Uterus (tissue), 2 donors: ENCODE results near the gene B4GALNT3.

Source experiments
- POLR2A ChIP-seq, 2 donors: fragments of 450-650 bp; IDR thresholded peaks; one replicate each; pipeline ENCODE4 v1.6.1; 2016; ENCODE audit warnings: antibody characterized with exemption in 2 of 2, mild to moderate bottlenecking in 1 of 2, moderate library complexity in 1 of 2
- TF ChIP-seq, protein P1 (sequence below), 4 experiments: fragments of 200-600 bp in 2 of 4; fragments of 450-650 bp in 2 of 4; sonication (generic) in 2 of 4; IDR thresholded peaks; one replicate each; pipeline ENCODE4 v1.5.1; 2016 to 2019; ENCODE audit warnings: antibody characterized with exemption in 4 of 4, mild to moderate bottlenecking in 2 of 4, moderate library complexity in 1 of 4

DNA sequence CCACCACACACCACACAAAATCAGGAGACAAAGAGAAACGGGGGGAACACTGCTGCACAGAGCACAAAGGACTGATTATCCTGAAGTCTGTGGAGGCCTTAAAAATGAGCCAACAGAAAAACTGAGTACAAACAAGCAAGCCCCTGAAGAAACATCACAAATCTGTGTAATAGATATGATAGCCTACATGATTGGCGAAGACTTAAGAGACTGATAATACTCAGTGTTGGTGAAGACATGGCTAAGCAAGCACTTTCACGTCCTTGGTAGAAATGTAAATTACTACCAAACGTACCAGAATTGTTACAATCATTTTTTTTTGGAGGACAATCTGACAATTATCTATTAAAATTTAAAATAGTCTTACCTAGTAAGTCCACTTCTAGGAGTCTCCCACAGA lies 128.9 kb downstream of the B4GALNT3 start:
- TF ChIP-seq, protein P1, sequence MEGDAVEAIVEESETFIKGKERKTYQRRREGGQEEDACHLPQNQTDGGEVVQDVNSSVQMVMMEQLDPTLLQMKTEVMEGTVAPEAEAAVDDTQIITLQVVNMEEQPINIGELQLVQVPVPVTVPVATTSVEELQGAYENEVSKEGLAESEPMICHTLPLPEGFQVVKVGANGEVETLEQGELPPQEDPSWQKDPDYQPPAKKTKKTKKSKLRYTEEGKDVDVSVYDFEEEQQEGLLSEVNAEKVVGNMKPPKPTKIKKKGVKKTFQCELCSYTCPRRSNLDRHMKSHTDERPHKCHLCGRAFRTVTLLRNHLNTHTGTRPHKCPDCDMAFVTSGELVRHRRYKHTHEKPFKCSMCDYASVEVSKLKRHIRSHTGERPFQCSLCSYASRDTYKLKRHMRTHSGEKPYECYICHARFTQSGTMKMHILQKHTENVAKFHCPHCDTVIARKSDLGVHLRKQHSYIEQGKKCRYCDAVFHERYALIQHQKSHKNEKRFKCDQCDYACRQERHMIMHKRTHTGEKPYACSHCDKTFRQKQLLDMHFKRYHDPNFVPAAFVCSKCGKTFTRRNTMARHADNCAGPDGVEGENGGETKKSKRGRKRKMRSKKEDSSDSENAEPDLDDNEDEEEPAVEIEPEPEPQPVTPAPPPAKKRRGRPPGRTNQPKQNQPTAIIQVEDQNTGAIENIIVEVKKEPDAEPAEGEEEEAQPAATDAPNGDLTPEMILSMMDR (IDR thresholded peaks at IDR 0.05) = no peak
- no peak for TF ChIP-seq POLR2A (IDR thresholded peaks at IDR 0.05)
